OCI-LY1 (cell line): Measurements from ENCODE around the gene OASL.

ENCODE experiments used
- H2AFZ ChIP-seq: fragments of 200-600 bp; sonication (generic), shearing (Covaris generic); 2 replicates; pipeline ENCODE4 v1.6.0; 2014; ENCODE audit warnings: antibody characterized with exemption, mild to moderate bottlenecking, low read length
- H3F3A ChIP-seq: fragments of 200-600 bp; sonication (generic), shearing (Covaris generic); 2 replicates; pipeline ENCODE4 v1.6.0; 2014; ENCODE audit warnings: mild to moderate bottlenecking, antibody characterized with exemption, low read length, moderate library complexity; ENCODE audit not compliant: insufficient read depth
- H3K27ac ChIP-seq: fragments of 200-600 bp; sonication (generic); 2 replicates; pipeline ENCODE4 v1.5.1; 2014; ENCODE audit warnings: low read length, mixed run types, mild to moderate bottlenecking, low read depth; ENCODE audit not compliant: poor library complexity, severe bottlenecking
- H3K27me3 ChIP-seq: fragments of 200-600 bp; sonication (generic); 2 replicates; pipeline ENCODE4 v1.6.0; 2014; ENCODE audit warnings: antibody characterized with exemption, mild to moderate bottlenecking, low read length, moderate library complexity; ENCODE audit not compliant: insufficient read depth
- H3K36me3 ChIP-seq: fragments of 200-600 bp; sonication (generic); 2 replicates; pipeline ENCODE4 v1.6.1; 2014; ENCODE audit warnings: mild to moderate bottlenecking, antibody characterized with exemption, low read length, moderate library complexity, mixed read lengths; ENCODE audit not compliant: insufficient read depth
- H3K4me1 ChIP-seq: fragments of 200-600 bp; sonication (generic); 2 replicates; pipeline ENCODE4 v1.5.1; 2014; ENCODE audit warnings: mild to moderate bottlenecking, low read length, moderate library complexity; ENCODE audit not compliant: insufficient read depth, severe bottlenecking
- H3K4me2 ChIP-seq: fragments of 200-600 bp; sonication (generic), shearing (Covaris generic); 2 replicates; pipeline ENCODE4 v1.6.1; 2014; ENCODE audit warnings: low read length
- H3K4me3 ChIP-seq: fragments of 200-600 bp; sonication (generic); 2 replicates; pipeline ENCODE4 v1.5.1; 2014; ENCODE audit warnings: low read length, low read depth, mild to moderate bottlenecking, mixed read lengths; ENCODE audit not compliant: poor library complexity, severe bottlenecking
- H3K79me2 ChIP-seq: fragments of 200-600 bp; shearing (Covaris generic); 2 replicates; pipeline ENCODE4 v1.6.1; 2016; ENCODE audit warnings: mixed run types, low read length, mixed read lengths; ENCODE audit not compliant: insufficient read depth
- H3K9ac ChIP-seq: fragments of 200-600 bp; sonication (generic), shearing (Covaris generic); 2 replicates; pipeline ENCODE4 v1.6.1; 2014; ENCODE audit warnings: mild to moderate bottlenecking, low read length, mixed read lengths
- H3K9me2 ChIP-seq: fragments of 200-600 bp; sonication (generic), shearing (Covaris generic); 2 replicates; pipeline ENCODE4 v1.6.1; 2014; ENCODE audit warnings: low read depth, mild to moderate bottlenecking, low read length, mixed read lengths
- H3K9me3 ChIP-seq: fragments of 200-600 bp; shearing (Covaris generic); 2 replicates; pipeline ENCODE4 v1.6.1; 2014; ENCODE audit warnings: low read length, mixed read lengths
- H4K20me1 ChIP-seq: fragments of 200-600 bp; sonication (generic), shearing (Covaris generic); 2 replicates; pipeline ENCODE4 v1.6.0; 2016; ENCODE audit warnings: mild to moderate bottlenecking, low read length; ENCODE audit not compliant: insufficient read depth
- EZH2 ChIP-seq: fragments of 200-600 bp; sonication (generic), shearing (Covaris generic); IDR thresholded peaks from 2 replicates; pipeline ENCODE4 v1.8.0; 2017; ENCODE audit warnings: borderline replicate concordance, mixed run types, mild to moderate bottlenecking, antibody characterized with exemption, low read length, moderate library complexity, mixed read lengths
- TF ChIP-seq, protein P1 (sequence below): fragments of 200-600 bp; sonication (generic), shearing (Covaris generic); IDR thresholded peaks from 2 replicates; pipeline ENCODE4 v1.5.1; 2017; ENCODE audit warnings: mild to moderate bottlenecking, antibody characterized with exemption, low read length, moderate library complexity, mixed read lengths

OASL gene

DNA sequence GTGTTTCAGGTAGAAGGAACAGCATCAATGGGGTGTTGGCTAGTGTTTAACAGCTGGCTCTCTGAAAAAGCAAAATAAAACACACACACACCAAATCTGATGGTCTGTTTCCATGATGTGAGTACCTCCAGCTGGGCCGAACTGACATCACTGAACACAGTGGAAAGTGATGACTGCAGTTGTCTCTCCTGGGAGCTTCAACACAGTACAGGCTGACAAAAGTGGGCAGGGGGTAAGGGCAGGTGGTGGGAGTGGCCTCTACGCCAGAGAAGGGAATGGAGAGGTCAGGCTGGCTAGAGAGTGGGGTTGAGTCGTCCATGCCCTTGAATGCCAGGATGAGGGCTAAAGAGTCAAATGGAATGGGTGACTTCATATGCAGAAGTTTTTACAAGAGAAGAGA lies 68.7 kb downstream of the OASL start:
- no peaks in the 10 kb centered on the region for H4K20me1 ChIP-seq
- H3K36me3 ChIP-seq: no peaks in the 10 kb centered on the region
- no peak overlapping the region for H3K9ac ChIP-seq
- no peak overlapping the region for H3K4me2 ChIP-seq
- no peaks in the 10 kb centered on the region for H3K9me3 ChIP-seq
- no peaks in the 10 kb centered on the region for H3K9me2 ChIP-seq
- H3K4me1 ChIP-seq: peaks cover 13% of the 10 kb centered on the region
- no peaks in the 10 kb centered on the region for H3K79me2 ChIP-seq
- no peak overlapping the region for H3K27ac ChIP-seq
- H2AFZ ChIP-seq: no peak overlapping the region
- TF ChIP-seq EZH2: no peak
- TF ChIP-seq, protein P1, sequence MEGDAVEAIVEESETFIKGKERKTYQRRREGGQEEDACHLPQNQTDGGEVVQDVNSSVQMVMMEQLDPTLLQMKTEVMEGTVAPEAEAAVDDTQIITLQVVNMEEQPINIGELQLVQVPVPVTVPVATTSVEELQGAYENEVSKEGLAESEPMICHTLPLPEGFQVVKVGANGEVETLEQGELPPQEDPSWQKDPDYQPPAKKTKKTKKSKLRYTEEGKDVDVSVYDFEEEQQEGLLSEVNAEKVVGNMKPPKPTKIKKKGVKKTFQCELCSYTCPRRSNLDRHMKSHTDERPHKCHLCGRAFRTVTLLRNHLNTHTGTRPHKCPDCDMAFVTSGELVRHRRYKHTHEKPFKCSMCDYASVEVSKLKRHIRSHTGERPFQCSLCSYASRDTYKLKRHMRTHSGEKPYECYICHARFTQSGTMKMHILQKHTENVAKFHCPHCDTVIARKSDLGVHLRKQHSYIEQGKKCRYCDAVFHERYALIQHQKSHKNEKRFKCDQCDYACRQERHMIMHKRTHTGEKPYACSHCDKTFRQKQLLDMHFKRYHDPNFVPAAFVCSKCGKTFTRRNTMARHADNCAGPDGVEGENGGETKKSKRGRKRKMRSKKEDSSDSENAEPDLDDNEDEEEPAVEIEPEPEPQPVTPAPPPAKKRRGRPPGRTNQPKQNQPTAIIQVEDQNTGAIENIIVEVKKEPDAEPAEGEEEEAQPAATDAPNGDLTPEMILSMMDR: no peak
- H3K4me3 ChIP-seq: no peak overlapping the region
- no peaks in the 10 kb centered on the region for H3K27me3 ChIP-seq
- H3F3A ChIP-seq: no peaks in the 10 kb centered on the region
